HepG2 (cell line): ENCODE data around the gene ABCG5. TPM values are rescaled to one million over a fixed set of nuclear protein-coding genes. Genes with fewer than 3 reads are reported as not detected.

Experiments
- ATAD3A ChIP-seq: sonication (generic); formaldehyde crosslinking; IDR thresholded peaks from 2 replicates; pipeline ENCODE4 v1.4.0; 2020; ENCODE audit warnings: missing genetic modification reagents
- BCLAF1 ChIP-seq: fragments of 450-650 bp; IDR thresholded peaks from 2 replicates; pipeline ENCODE4 v1.6.1; 2017; ENCODE audit warnings: mild to moderate bottlenecking
- GABPA ChIP-seq, 2 experiments: IDR thresholded peaks; 2 replicates each; pipeline ENCODE4 v1.6.1; 2011 to 2016; ENCODE audit warnings: low read depth in 2 of 2, low read length in 1 of 2, missing biosample characterization in 1 of 2, missing genetic modification characterization in 1 of 2
- HINFP ChIP-seq: sonication (generic); formaldehyde crosslinking; IDR thresholded peaks from 2 replicates; pipeline ENCODE4 v1.4.0; 2020; ENCODE audit warnings: low read depth, mild to moderate bottlenecking, missing genetic modification reagents
- NFE2L2 ChIP-seq: fragments of 150-350 bp; IDR thresholded peaks from 2 replicates; pipeline ENCODE4 v1.6.1; 2014; ENCODE audit warnings: low read length
- PPARG ChIP-seq: conservative IDR thresholded peaks from 2 replicates; pipeline ENCODE4 v1.6.1; 2016; ENCODE audit warnings: missing biosample characterization, missing genetic modification reagents
- TARDBP ChIP-seq: sonication (generic); formaldehyde crosslinking; IDR thresholded peaks from 2 replicates; pipeline ENCODE4 v1.8.0; 2022; ENCODE audit warnings: mild to moderate bottlenecking, missing genetic modification reagents
- ZFP36 ChIP-seq: fragments of 150-350 bp; IDR thresholded peaks from 2 replicates; pipeline ENCODE4 v1.6.1; 2018; ENCODE audit warnings: borderline replicate concordance, low read length, low read depth; ENCODE audit not compliant: partially characterized antibody
- ZNF180 ChIP-seq: sonication (generic); formaldehyde crosslinking; IDR thresholded peaks from 2 replicates; pipeline ENCODE4 v1.4.0; 2020; ENCODE audit warnings: low read depth, missing genetic modification reagents, borderline replicate concordance
- ZNF263 ChIP-seq: sonication (generic); formaldehyde crosslinking; IDR thresholded peaks from 2 replicates; pipeline ENCODE4 v1.4.0; 2020; ENCODE audit warnings: missing genetic modification reagents
- ZNF530 ChIP-seq: sonication (generic); formaldehyde crosslinking; IDR thresholded peaks from 2 replicates; pipeline ENCODE4 v1.5.0; 2020; ENCODE audit warnings: low read depth, mild to moderate bottlenecking, missing genetic modification reagents
- ZNF616 ChIP-seq: sonication (generic); formaldehyde crosslinking; IDR thresholded peaks from 2 replicates; pipeline ENCODE4 v1.5.0; 2020; ENCODE audit warnings: low read depth, mild to moderate bottlenecking, missing genetic modification reagents
- ZNF713 ChIP-seq: sonication (generic); formaldehyde crosslinking; IDR thresholded peaks from 2 replicates; pipeline ENCODE4 v1.4.0; 2020; ENCODE audit warnings: mild to moderate bottlenecking, missing genetic modification reagents
- ZNF737 ChIP-seq: sonication (generic); formaldehyde crosslinking; IDR thresholded peaks from 2 replicates; pipeline ENCODE4 v1.5.0; 2020; ENCODE audit warnings: missing genetic modification reagents, mild to moderate bottlenecking, borderline replicate concordance
- polyA plus RNA-seq, 8 experiments: library from polyadenylated mRNA; depleted of rRNA in 3 of 8; stranded (reverse) in 7 of 8; unstranded in 1 of 8; fragments of >200 nt; fragmentation: Illumina TruSeq in 4 of 8; extraction: Trizol in 4 of 8; gene quantifications; 2 replicates each; pipeline versions ENCODE4 v1.2.1 to v1.2.3, GENCODE V29; 2011 to 2016; ENCODE audit warnings: low read depth in 4 of 8, missing spikeins in 1 of 8, mixed read lengths in 1 of 8; ENCODE audit not compliant: insufficient read depth in 1 of 8
- total RNA-seq, 5 experiments: library from RNA; depleted of rRNA; stranded (reverse); fragments of >200 nt; fragmentation: Illumina TruSeq; extraction: Trizol; gene quantifications; 2 replicates each; pipeline ENCODE4 v1.2.3, GENCODE V29; 2016; ENCODE audit warnings: low read depth in 1 of 5
- TF ChIP-seq, protein P1 (sequence below): sonication (generic); formaldehyde crosslinking; IDR thresholded peaks from 2 replicates; pipeline ENCODE4 v1.5.1; 2020; ENCODE audit warnings: mild to moderate bottlenecking, missing genetic modification reagents, moderate library complexity
- TF ChIP-seq, protein P2 (sequence below), 2 experiments: sonication (generic) in 1 of 2; formaldehyde crosslinking in 1 of 2; IDR thresholded peaks; 2 replicates each; pipeline versions ENCODE4 v1.4.0 to v1.6.1; 2018 to 2020; ENCODE audit warnings: missing genetic modification reagents in 2 of 2, borderline replicate concordance in 1 of 2, low read depth in 1 of 2, mild to moderate bottlenecking in 1 of 2, missing biosample characterization in 1 of 2

Gene ABCG5
- total and polyA plus RNA-seq, 2 of the 13 experiments (the other 11 are each of a cell fraction or from before 2014, with no cell fraction given) = 15.1 to 39.0 TPM

- peak; percentile 79; the same call in 1 of the 2 replicates for TF ChIP-seq ZNF737 (CRISPR knock-in tag)
- TF ChIP-seq HINFP (CRISPR knock-in tag) = peak; percentile 61; the same call in 1 of the 2 replicates
- TF ChIP-seq, protein P1, sequence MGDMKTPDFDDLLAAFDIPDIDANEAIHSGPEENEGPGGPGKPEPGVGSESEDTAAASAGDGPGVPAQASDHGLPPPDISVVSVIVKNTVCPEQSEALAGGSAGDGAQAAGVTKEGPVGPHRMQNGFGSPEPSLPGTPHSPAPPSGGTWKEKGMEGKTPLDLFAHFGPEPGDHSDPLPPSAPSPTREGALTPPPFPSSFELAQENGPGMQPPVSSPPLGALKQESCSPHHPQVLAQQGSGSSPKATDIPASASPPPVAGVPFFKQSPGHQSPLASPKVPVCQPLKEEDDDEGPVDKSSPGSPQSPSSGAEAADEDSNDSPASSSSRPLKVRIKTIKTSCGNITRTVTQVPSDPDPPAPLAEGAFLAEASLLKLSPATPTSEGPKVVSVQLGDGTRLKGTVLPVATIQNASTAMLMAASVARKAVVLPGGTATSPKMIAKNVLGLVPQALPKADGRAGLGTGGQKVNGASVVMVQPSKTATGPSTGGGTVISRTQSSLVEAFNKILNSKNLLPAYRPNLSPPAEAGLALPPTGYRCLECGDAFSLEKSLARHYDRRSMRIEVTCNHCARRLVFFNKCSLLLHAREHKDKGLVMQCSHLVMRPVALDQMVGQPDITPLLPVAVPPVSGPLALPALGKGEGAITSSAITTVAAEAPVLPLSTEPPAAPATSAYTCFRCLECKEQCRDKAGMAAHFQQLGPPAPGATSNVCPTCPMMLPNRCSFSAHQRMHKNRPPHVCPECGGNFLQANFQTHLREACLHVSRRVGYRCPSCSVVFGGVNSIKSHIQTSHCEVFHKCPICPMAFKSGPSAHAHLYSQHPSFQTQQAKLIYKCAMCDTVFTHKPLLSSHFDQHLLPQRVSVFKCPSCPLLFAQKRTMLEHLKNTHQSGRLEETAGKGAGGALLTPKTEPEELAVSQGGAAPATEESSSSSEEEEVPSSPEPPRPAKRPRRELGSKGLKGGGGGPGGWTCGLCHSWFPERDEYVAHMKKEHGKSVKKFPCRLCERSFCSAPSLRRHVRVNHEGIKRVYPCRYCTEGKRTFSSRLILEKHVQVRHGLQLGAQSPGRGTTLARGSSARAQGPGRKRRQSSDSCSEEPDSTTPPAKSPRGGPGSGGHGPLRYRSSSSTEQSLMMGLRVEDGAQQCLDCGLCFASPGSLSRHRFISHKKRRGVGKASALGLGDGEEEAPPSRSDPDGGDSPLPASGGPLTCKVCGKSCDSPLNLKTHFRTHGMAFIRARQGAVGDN = peak; percentile 43
- TF ChIP-seq BCLAF1 = no peak
- no peak for TF ChIP-seq PPARG (CRISPR knock-in tag)
- peak; percentile 64; the same call in 1 of the 2 replicates for TF ChIP-seq TARDBP
- TF ChIP-seq, protein P2, sequence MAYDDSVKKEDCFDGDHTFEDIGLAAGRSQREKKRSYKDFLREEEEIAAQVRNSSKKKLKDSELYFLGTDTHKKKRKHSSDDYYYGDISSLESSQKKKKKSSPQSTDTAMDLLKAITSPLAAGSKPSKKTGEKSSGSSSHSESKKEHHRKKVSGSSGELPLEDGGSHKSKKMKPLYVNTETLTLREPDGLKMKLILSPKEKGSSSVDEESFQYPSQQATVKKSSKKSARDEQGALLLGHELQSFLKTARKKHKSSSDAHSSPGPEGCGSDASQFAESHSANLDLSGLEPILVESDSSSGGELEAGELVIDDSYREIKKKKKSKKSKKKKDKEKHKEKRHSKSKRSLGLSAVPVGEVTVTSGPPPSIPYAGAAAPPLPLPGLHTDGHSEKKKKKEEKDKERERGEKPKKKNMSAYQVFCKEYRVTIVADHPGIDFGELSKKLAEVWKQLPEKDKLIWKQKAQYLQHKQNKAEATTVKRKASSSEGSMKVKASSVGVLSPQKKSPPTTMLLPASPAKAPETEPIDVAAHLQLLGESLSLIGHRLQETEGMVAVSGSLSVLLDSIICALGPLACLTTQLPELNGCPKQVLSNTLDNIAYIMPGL (CRISPR knock-in tag; IDR thresholded peaks at IDR 0.05; ENCODE audit: borderline replicate concordance in 1 of 2, low read depth in 1 of 2) = 0 out of 4 replicates have a peak, but pooled peaks of 1 of the 2 experiments have one; percentile 30
- TF ChIP-seq ZNF263 (CRISPR knock-in tag) = no peak
- no peak for TF ChIP-seq ATAD3A
- TF ChIP-seq ZFP36 = no peak
- TF ChIP-seq ZNF530 = no peak
- TF ChIP-seq NFE2L2 = peak; percentile 26; the same call in 1 of the 2 replicates
- no peak for TF ChIP-seq ZNF180
- no peak for TF ChIP-seq ZNF713
- no peak for TF ChIP-seq GABPA (IDR thresholded peaks at IDR 0.05; ENCODE audit: low read depth, low read length)
- peak; percentile 9; the same call in 1 of the 2 replicates for TF ChIP-seq GABPA (CRISPR knock-in tag; IDR thresholded peaks at IDR 0.05; ENCODE audit: low read depth)
- no peak for TF ChIP-seq ZNF616 (CRISPR knock-in tag)
Observed at GRCh38 chr2:43877782-43878464, 39.3 kb upstream of the ABCG5 start (continued).
